NCI-H1092 (cell line): ENCODE results near the gene CPAMD8.

Experiments
- DNase-seq: peaks from one replicate; lab custom pipeline; 2025; lab: John Stamatoyannopoulos, UW

The CPAMD8 gene

DNA sequence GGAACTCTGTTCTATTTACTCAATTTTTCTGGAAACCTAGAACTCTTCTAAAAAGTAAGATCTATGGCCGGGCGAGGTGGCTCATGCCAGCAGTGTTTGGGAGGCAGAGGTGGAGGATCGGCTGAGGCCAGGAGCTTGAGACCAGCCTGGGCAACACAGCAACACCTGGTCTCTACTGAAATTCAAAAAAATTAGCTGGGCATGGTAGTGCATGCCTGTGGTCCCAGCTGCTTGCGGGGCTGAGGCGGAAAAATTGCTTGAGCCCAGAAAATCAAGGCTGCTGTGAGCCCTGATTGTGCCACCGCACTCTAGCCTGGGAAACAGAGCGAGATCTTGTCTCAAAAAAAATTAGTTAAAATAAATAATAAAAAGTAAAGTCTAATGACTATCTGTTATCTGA lies 109.2 kb downstream of the CPAMD8 start:
- DNase-seq, result no peak

DNA sequence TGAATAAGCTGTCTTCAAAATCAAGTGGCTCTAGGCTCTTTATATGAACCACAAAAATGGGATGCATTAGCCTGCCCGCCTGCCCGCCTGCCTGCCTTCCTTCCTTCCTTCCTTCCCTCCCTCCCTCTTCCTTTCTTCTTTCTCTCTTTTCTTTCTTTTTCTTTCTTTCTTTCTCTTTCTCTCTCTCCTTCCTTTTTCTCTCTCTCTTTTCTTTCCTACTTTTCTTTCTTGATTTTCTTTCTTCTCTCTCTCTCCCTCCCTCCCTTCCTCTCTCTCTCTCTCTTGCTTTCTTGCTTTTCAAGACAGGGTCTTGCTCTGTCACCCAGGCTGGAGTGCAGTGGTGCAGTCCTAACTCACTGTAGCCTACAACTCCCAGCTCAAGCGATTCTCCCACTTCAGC lies 110.9 kb downstream of the CPAMD8 start:
- DNase-seq, result no peak

DNA sequence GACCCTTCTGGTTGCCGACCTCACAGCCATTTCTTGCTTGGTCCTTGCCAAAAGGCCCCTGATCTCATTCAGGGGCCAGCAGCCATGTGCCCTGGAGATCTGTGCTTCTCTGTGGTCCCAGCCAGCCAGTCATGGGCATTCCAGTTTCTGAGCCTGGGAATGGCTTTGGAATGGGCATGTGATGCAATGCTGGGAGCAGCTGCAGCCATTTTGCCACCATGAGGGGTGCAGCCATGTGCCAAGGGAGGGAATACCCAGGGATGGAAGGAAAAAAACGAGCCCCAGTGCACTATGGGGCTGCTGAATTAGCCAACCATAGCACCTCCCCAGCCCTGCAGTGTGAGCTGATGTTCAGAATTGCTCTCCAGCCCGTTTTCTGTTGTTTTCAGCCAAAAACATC lies 111.5 kb downstream of the CPAMD8 start:
- no peak for DNase-seq

DNA sequence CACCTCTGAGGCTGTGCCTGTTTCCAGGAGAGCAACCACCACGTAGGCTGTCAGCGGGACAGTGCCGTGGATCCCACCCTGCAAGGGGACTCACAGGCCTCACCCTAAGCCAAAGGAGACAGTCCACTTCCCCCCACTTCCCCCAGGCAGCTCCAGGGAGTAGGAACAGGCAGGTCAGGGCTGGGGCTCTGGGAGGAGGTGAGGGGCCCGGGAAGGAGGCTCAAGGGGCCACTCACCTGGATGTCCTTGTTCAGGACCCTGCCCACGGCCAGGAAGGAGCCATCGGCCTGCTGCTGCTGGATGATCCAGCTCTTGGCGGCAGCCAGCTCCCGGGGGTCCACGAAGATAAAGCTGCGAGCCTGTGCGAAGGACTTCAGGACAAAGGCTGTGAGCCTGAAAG lies 112.2 kb downstream of the CPAMD8 start:
- DNase-seq, result no peak

DNA sequence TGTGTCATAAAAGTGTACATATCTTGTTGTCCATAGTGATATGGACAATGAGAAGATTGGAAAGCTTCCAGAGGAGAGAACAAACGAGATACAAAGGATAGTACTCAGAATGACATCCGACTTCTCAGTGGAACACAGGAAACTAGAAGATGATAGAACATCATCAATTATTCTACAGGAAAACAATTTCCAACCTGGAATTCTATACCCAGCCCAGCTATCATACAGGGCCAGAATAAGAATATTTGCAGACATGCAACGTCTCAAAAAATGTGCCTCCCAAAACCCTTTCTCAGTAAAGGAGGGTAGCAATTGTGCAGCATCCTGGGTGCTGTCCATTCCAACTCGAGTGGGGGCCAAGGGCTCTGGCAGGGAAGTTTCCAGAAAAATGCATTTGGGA lies 113.8 kb downstream of the CPAMD8 start:
- no peak for DNase-seq

DNA sequence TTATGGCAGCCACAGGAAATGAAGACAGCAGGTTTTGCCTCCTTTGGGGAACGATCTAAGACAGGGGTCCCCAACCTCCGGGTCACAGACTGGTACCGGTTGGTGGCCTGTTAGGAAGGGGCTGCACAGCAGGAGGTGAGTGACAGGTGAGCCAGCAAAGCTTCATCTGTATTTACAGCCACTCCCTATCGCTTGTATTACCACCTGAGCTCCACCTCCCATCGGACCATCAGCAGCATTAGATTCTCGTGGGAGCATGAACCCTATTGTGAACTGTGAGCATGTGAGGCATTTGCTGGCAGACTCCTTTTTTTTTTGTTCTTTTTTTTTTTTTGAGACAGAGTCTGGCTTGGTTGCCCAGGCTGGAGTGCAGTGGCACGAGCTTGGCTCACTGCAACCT lies 115.6 kb downstream of the CPAMD8 start:
- DNase-seq, result no peak

DNA sequence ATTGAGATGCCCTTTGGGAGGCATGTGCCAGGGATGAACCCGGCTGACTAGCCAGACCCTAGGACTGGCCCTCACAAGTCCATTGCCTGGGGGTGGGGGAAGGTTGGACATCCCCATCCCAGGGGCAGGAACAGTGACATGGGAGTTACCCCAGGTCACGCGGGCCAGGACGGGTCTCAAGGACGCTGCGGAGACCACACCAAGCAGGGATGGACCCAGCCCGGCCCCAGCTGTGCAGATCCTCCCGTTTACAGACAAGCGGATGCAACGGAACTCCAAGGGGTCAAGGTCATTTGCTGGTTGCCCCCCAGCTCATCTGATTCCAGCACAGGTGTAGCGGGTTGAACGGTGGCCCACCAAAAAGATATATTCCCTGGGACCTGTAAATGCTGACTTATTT lies 117.9 kb downstream of the CPAMD8 start:
- DNase-seq, result no peak

DNA sequence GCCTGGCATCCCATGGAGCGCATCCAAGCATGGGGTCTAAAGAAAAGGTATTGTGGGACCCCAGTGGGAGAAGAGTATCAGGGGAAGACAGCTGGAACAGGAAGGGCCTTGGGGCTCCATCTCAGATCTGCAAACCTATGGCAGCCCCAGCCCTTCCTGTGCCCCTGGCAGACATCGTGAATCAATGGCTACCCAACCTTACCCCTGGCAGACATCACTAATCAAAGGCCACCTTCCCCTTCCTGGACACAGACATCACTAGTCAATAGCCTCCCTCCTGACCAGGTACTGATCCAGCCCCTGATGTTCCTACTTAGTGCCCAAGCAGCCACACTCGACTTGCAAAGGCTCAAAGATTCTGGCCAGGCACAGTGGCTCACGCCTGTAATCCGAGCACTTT lies 122.0 kb downstream of the CPAMD8 start:
- DNase-seq, result no peak

DNA sequence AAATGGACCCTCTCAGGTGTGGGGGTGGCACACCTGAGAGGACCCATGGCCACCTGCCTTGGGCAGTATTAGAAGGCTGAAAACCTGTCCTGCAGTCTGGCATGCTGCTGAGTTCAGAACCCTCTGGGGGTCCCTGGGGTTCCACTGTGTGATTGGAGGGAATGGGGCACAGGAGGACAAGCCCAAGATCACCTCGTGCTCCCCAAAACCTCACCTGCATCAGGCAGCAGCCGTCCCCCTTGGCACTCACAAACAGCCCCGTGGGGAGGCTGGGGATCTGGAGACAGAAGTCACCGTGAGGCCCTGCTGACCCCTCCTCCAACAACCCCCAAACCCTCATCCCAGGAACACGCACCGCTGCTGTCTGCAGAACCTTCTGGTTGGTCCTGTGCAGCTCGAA lies 123.3 kb downstream of the CPAMD8 start:
- no peak for DNase-seq

DNA sequence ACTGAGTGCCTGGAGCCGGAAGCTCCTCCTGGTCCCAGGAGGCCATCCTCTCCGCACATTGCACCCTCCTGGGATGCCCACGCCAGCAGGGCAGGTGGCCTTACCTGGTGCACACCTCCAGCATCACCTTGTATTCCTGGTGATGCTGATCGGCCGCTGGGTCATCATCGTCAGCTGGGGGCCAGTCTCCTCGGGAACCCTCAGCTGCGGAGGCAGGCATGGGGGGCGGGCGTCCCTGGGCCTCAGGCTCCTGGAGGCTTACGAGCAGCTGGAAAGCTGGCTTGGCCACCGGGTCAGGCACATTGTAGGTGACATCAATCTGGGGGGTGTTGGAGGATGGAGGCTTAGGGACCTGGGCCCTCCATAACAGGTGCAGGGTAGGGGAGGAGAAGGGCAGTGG lies 124.1 kb downstream of the CPAMD8 start:
- no peak for DNase-seq

DNA sequence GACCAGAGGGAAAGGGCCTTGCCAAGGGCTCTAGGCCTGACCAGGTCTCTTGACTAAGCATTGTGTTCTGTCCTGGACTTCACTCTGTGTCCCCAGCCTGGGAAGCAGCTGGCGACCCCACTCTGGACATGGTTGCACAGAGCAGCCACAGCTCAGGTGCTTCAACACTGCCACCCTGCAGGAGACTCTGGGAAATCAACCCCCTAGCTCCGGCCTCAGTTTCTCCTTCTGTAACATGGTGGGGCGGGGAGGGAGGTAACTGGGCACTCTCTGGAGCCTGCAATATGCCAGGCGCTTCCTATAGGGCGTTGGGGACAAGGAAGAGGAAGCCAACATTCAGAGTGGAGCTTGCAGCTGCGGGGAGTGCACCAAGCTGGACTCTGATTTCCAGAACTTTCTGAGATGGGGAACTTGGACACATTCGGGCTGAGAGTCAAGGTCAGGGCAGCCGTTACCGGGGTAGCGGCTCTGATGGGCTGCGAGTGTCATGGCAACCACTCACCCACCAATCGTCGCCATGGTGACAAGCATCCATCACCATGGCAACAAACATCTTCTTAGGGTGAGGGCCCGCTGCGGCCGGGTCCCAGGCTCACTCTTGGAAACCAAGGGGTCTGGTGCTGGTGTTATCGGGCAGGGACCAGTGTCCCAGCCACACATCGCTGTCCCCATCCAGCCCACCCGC lies 125.0 kb downstream of the CPAMD8 start:
- DNase-seq, result no peak

DNA sequence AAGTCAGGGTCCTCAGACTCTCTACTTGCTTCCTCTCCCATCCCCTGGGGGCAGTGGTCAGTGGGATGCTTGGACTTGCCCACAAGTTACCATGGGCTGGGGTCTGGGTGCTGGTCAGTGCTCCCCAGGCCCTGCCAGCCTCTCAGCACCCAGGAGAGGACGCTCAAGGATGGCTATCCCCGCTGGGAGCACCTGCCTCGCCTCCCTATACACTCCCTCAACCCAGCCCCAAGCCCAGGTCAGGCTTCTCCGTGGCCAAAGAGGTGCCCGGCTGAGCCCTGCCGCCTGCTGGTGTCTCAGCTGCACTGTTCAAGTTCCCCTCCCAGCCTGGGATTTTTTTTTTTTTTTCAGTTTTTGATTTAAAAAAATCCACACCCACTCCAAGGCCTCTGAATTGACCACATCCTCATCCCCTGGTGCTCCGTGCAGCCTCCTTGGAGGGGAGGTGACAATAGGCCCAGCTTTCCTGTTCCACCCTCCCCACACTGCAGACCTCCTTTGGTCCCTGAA lies 127.0 kb downstream of the CPAMD8 start:
- DNase-seq, result no peak

DNA sequence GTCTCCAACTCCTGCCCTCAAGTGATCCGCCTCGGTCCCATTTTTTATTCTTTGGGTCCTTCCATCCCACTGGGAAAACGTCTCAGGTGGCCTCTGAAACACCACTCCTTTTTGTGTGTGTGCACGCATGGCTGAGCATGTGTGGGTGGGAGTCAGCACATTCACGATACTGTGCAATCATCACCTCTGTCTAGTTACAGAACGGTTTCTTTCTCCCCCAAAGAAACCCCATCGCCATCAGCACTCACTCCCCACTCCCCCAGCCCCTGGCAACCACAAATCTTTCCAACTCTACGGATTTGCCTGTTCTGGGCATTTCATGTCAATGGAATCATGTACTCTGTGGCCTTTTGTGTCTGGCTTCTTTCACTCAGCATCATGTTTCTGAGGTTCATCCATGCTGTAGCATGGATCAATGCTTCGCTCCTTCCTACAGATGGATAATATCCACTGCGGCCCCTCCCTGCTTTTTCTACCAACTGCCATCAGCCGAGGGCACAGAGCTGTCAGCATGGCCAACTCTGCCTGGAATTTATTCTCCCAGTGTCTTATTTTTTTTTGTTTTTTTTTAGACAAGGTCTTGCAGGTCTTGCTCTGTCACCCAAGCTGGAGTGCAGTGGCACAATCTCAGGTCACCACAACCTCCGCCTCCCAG lies 128.1 kb downstream of the CPAMD8 start:
- DNase-seq, result no peak

DNA sequence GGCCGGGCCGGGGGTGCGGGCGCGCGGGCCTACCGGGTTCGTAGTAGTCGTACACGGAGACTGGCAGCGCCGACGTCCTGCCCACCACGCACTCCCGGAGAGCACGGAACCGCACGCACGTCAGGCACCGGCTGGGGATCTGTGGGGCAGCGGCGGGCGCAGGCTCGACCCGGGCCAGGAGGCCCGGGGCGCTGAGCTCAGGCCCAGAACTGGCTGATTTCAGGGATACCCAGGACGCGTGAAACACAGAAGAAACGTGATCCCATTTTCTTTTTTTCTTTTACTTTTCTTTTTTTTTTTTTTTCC lies 128.8 kb downstream of the CPAMD8 start:
- no peak for DNase-seq

DNA sequence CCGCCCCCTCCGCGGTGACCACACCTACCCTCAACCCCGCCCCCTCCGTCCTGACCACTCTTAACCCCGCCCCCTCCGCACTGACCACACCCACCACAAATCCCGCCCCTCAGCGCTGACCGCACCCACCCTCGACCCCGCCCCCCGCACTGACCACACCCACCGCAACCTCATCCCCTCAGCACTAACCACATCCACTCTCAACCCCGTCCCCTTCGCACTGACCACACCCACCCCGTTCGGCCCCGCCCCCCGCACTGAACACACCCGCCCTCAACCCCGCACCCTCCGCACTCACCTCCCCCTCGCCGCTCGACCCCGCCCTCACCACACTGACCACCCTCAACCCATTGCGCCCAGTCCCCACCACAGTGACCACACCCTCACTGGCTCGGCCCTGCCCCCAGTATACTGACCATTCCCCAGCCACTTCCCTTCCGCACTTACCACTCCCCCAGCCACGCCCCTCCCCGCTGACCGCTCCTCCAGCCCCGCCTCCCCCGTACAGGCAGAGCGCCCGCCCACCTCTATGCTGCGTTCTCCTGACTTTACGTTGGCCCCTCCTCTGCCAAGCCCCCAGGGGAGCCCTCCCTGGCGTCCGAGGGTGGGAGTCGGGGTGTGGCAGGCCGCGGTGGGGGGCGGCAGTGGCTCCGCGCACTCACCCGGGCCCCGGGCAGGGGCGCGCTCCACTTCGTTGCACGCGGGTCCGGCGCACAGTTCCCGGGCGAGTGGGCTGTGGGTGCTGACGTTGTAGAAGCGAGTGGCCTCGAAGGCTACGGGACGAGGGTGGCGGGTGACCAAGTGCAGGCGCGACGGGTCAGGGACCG lies 129.4 kb downstream of the CPAMD8 start:
- DNase-seq, result no peak

DNA sequence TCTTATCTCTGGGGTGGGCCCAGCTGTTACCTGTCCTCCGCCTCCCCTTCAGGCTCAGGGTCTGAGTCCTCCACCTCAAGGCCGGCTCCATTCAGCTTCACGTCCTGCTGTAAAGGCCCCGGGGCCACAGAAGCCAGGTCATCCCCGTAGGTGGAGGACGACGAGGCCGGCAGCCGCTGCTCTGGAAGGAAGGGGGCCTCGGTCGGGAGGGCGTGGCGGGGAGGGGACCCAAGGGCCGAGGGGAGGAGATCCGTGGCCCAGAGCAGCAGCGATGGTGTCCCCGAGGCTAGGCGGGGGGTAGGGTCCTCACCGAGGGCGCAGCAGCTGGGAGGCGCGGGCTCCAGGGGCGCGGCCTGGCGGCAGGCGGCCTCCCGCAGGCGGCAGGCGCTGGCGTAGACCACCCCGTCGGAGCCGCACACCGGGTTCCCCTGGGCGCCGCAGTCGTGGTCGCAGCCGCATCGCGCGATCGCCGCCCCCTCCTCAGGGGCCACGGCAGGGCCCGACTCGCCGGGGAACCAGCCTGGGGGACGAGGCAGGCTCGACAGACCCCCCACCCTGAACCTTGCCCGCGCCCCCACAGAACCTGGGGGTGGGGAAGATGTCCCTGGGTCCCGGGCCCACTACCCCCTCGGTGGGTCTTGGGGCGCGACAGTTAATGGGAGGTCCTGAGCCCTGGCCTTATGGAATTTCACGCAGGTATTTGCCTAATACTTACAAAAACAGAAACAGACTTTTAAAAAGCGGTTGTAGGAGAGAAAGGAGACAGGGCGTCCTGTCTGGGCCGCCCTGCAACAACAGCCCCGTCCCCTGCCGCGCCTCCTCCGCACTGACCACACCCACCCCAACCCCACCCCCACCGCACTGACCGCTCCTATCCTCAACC lies 130.2 kb downstream of the CPAMD8 start:
- no peak for DNase-seq

DNA sequence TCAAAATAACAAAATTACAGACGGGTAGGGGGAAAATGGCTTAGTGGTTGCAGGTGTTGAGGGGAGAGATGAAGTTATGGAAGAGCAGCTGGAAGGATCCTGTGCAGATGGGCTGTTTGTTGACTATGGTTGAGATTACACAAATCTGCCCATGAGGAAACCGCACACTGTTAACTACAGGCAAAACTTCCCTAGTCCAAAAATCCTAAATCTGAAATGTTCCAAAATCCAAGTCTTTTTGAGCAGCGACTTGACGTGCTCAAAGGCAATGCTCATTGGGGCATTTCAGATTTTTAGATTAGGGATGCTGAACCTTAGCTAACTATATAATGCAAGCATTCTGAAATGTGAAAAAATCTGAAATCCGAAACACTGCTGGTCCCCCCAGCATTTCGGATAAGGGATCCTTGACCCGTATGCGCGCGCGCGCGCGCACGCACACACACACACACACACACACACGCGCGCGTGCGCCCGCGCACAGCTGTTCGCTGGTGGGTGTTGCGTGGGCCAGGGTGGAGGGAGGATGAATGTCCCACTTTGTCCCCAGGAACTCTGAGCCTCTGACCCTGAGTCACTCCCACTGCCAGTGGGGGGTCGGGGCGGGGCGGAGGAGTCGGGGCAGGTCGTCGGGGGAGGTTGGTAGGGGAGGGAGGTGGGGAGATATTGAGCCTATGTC lies 131.0 kb downstream of the CPAMD8 start:
- no peak for DNase-seq

DNA sequence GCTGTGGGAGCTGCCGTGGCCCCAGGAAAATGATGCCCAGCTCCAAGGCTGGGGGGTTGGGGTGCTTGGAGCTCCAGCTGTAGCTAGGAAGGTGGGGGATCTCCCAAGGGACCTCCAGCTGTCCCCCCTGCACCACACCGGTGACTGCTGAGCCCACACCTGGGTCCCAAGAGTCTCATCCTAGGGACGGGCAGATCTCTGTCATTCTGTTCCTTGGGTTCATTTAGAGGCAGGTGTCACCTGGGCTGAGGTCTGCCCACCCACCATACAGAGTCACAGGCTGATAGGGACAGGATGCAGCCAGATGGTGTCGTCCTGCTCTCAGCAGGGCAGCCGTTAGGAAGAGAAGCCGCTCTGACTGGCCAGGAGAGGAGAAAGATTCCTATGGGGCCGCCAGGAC lies 132.5 kb downstream of the CPAMD8 start:
- no peak for DNase-seq

DNA sequence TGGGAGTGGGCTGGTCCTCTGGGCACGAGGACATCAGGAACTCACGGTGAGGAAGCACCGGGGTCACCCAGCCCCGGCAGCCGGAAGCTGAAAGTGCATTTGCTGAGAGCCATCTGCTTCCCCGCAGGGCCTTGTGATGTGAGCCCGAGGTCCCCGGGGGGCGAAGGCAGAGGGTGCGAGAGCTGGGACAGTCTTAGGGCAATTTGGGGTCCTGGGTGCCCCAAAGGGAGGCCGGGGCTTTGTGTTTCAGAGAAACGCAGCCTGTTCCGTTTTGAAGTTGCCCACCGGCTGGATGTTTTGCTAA lies 133.0 kb downstream of the CPAMD8 start:
- no peak for DNase-seq

DNA sequence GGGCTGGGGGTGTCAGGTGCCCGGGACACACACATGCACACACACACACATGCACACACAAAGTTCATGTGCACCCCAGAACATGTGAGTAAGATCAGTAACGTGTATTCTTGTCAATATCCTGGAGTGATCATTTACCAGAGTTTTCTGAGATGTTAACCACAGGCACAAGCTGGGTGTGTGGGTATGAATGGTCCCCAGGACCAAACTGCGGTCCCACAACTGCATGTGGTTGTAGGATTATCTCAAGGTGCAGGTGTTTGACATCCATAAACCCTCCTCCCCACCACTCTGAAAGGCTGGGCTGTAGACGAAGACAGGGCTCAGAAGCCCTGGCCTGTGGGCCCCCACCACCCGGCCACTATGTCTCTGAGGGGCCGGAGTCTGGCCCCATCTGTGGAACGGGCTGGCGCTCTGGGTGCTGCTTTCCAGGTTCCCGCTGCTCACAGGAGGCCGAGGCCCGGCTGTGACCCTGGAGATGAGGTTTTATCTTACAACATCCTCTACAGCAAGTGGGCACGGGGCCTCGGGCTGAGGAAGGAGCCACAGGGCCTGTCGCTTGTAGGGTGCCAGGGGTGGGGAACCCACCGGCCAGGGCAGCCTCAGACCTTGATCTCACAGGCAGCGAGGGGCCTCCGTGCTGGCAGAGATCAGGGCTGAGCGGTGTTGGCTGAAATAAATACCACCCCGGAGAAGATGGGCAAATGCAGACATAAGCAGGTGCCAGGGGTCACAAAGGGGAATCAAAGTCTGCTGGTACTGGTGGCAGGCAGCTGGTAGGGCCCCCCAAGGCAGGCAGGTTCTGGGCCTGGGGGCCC lies 133.5 kb downstream of the CPAMD8 start:
- DNase-seq, result no peak

DNA sequence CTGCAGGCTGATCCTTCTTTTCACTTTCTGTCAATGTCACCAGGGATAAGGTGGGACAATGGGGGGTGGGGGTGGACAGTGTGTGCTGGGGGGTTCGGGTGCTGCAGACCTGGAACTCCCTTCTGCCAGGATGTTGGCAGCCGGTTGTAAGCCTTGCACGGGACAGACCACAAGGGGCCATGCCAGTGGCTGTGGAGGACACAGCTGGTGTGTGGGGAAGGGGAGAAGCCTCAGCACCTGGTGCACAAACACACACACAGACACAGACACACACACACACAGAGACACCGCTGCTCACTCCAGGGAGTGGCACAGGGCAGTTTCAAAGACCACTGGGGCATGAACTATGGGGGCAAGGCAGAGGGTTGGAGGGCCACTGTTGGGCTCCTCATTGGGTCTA lies 134.2 kb downstream of the CPAMD8 start:
- no peak for DNase-seq
